NCI-H345 treated with DMSO at 0.1 percent for 48 hours (cell line): ENCODE data around the gene DLX3.
A peak's percentile ranks its signal among the peaks of the same experiment; 100 is the strongest.

Experiments
- DNase-seq: peaks from one replicate; lab custom pipeline; 2025; ENCODE audit not compliant: unreplicated experiment; lab: John Stamatoyannopoulos, UW

The DLX3 gene

DNA sequence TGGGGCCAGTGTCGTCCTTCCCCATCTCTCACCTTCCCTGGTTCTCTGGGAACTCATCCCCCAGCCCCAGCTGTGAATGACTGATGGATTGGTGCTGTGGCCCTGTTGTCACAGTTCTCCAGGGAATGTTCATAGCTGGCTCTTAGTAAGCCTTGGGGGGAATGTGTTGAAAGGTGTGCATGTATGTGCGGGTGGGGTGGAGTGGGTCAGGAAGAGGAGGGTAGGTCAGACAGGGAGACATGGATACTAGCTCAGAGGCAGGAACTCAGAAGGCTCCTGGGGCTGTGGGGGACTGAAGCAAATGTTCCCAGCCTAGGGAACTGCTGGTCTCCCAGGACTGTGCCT is 21.8 kb downstream of the DLX3 start:
- DNase-seq = no peak

DNA sequence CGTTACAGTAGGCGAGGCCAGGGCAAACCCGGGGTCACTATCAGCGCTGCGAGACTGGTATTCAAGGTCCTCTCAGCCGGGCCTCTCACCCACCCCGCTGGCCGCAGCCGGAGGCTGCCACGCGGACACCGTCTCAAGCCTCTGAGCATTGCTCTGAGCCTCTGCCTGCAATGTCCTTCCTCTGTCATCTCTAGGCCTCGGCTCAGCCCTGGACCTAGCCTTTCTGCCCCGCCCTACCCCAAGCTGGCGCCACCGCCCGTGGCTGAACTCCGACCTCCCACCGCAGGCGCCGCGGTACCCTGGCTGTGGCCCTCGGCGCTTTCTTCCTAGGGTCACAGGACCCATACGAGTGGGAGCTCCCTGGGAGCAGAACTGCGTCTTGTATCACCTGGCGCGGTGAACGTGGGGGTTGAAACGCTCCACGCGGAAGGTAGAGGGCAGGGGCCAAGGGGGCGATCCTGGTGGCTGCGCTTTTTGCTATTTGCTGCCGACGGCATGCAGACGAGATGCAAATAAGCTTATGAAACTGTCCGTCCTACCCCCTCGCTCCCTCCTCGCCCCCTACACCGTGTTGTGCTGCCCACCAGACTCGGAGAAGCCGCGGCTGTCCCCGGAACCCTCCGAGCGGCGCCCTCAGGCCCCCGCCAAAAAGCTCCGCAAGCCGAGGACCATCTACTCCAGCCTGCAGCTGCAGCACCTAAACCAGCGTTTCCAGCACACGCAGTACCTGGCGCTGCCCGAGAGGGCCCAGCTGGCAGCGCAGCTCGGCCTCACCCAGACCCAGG is 22.3 kb downstream of the DLX3 start:
- no peak for DNase-seq

DNA sequence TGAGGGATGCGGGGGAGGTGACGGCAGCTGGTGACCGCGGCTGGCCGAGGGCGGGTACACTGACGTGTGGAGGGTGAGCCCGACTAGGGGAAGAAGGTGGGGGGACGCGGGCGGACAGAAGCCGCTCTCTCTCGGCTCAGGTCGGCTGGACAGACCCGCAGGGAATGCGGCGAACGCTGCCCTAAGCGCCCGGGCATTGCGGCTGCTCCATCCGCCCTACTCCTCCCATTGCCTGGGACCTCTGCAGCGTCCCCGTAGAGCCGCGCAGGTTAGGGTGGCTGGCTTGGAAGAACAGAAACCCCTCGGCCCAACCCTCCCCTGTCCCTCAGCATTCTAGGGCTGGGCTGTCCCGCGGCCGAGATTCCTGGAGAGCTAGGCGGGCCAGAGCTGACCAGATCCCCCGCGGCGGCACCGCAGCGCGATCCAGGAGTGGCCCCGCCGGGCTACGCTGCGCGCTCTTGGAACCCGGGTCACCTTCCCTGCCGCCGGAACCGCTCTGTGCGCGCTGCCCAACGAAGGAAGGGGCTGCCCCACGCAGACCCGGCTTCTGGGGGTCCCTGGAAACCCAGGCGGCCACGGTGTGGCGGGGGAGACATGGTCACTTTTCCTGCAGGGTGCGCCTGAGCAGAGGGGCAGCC is 23.1 kb downstream of the DLX3 start:
- DNase-seq = no peak

DNA sequence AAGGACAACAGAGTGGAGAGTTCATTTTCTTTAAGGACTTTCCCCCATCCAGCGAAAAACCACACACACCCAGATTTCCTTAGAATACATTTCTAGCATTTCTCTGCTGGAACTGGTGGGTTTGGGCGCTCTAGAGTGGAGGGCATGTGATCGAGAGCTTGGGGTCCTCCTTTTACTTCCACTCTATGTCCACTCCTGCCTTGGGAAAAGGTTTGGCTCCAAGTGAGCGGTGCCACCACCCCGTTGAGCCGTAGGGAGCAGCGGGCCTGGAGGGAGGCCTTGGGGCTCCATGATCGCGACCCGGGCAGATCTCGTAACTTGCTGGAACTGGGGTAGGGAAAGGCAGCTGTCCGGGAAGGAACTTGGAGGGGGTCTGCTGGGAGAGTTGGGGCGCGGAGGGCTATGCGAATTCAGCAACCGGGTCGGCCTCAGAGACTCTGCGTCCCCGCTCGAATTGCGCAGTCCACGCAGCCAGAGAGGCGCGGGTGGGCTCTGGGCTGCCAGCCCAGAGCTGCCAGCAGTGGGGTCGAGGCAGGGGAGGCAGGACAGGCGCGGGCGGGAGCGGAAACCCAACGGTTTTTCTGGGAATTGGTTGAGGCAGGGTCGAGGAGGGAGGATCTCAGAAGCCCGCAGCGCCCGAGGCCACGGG is 23.7 kb downstream of the DLX3 start:
- DNase-seq = no peak

DNA sequence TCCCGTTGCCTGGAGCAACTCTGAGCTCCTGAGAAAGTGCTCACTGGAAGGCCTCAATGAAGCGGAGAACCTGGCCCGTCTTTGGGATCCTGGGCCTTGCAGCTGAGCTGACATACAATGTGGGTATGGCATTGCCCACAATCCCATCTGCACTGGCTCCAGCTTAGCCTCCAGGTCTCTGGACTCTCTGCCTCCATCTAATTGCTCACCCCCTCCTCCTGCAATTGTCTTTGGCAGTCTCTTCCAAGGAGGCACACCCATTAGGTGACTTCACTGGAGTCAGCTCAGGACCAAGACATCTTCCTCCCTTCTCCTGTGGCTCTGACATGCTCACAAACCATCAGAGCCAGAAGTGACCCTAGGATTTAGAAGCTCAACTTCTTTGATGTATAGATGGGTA is 24.5 kb downstream of the DLX3 start:
- DNase-seq = no peak

DNA sequence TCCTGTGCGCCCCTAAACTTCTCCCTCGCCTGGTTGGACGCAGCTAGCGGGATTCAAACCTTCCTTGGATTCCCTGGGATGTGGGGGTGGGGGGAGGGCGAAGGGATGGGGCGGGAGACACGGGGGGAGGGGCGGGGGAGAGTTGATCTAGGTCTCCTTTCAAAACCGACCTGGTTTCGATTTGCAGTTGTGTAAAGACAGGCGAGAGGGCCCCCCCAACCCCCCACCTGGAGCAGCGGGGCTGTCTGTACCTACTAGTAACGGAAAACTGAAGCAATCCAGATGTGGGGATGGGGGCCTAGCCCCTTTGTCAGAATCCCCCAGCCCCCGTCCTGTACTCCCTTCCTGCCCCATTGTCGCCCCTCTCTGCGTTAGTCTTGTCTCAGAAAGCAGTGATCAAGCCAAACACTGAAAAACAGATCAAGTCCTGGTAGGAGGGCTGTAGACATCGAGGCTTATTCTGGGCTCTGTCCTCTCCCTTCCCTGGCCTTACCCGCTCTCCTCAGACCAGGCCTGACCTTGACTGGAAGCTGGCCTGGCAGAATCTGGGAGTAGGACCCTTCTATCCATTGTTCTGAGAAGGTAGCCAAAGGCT is 25.1 kb downstream of the DLX3 start:
- DNase-seq = no peak

DNA sequence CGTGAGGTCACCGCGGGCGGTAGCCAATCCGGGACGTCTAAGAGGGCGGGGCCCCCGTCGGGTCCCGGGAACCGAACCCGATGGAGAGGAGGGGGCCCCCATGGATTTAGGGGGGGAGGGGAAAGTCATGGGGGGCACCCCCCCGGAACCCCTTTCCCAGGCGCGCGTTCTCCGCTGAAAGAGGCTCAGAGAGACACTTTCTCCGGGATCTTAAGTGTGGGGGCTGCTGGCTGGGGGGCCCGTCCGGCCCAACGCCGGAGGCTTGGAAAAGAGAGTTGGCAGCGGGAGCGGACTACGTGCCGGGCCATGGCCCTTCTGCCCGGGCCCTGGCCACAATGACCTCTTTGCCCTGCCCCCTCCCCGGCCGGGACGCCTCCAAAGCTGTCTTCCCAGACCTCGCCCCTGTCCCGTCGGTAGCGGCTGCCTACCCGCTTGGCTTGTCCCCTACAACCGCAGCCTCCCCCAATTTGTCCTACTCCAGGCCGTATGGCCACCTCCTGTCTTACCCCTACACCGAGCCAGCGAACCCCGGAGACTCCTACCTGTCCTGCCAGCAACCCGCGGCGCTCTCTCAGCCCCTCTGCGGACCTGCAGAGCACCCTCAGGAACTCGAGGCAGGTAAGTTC is 25.8 kb downstream of the DLX3 start, which contains the start of gene DLX4:
Gene DLX4, plus strand, starts transcription at position 57 of the 626 bp plus-strand sequence. Its CDS starts 279 bp downstream, at position 336.
- DNase-seq = no peak

DNA sequence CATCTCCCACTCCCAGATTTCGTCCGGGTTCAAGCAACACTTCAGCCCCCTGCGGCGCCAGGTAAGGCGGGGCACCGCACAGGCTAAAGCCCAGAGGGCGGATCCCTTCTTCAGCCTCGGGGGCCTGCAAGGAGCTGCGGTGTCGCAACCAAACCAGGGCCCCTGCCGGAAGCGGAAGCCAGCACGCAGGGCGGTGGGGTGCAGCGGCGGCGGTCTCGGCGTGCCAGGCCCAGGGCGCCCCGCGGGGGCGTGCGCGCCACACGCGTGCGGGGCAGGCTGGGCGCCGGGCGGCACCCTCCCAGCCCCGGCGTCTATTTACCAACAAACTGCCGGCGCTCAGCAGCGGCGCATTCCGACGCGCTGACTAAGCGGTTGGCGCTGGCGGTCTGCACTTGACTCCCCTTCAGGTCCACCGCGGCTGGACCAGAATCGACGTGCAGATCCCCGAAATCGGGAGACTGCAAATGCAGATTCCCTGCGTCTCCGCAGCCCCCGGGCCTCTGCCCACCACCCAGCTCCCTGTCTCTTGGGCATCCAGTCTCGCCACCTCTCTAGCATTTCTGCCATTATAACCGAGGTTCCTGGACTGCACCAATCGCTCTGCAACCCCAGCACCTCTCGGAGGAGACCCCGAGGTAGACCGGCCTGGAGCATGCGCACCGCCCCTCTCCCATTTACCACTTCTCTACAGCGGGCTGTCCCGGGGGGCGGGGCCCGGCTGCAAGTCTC is 26.5 kb downstream of the DLX3 start:
- DNase-seq = peak; percentile 51

DNA sequence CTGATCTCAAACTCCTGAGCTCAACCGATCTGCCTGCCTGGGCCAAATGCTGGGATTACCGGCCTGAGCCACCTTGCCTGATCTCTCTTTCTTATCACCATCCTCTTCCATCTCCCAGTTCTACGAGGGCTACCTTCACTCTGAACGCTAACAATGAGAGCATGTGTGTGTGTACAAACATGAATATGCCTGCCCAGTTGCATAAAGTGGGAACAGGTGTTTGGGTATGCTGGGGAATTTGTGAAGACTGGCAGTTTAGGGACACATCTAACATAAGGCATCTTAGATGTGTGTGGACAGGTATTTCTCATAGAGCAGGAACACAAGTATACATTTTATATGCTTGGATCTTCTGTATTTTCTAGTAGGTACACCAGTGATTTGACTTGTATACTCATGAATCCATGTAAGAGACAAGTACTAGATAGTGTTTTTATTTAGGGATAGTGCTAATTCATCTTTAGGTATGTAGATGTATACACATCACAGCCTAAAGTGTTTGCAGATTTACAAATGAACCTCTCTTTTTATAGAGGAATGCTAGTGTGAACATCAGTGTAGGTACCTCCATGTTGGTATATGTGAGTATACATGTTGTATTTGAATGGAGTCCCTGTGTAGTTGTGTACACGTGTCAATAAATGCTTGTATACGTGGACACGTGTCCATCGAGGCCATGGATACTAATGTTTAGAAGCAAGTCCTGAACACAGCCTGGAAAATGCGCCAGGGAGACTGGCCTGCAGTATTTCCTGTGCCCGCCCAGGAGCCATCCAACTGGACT is 27.2 kb downstream of the DLX3 start:
- DNase-seq = no peak

DNA sequence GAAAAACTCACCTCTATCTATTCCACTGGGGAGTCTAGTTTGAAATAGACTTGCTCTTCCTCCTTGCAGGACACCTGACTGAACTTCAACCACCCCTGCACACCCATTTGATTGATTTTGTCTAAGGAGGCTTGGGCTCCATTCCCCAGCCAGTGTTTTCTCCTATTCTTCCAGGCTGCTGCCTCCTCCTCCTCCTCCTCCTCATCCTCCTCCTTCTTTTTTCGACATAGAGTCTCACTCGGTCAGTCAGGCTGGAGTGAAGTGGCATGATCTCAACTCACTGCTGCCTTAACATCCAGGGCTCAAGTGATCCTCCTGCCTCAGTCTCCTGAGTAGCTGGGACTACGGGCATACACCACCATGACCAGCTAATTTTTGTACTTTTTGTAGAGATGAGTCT is 27.8 kb downstream of the DLX3 start:
- DNase-seq = no peak

DNA sequence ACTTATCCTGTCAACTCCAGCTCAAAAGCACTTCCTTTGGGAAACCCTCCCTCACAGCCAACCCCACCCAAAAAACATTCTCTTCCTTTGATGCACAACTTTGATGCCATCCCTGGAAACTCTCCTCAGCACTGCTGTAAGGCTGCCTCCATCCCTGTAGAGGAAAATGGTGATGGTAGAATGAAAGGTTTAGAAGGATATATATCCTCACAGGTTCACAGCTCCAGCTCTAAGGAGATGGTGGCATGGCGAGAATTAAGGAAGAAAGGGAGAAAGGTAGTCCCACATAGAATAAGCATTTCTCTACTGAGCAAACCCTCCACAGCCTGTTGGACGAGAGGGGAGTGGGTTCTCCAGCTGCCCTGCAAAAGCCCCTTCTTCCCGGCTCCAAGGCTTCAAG is 28.3 kb downstream of the DLX3 start:
- DNase-seq = no peak

DNA sequence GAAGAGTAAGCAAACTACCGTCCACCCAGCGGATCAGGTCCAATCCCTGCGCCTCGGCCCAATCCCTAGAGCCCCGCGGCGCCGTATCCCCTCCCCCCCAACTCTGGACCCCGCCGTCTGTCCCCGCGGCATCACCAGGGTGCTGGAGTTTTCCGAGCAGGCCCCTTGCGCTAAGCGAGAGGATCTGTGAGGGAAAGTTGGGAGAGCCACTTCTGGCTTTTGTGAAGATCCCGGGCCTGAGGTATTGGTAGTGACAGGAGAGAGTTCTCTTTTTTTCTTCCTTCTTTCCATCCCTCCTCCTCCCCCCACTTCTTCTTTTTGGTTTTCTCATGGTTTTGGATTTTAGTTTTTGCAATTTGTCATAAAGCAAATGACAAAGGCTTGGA is 29.5 kb downstream of the DLX3 start:
- DNase-seq = no peak

DNA sequence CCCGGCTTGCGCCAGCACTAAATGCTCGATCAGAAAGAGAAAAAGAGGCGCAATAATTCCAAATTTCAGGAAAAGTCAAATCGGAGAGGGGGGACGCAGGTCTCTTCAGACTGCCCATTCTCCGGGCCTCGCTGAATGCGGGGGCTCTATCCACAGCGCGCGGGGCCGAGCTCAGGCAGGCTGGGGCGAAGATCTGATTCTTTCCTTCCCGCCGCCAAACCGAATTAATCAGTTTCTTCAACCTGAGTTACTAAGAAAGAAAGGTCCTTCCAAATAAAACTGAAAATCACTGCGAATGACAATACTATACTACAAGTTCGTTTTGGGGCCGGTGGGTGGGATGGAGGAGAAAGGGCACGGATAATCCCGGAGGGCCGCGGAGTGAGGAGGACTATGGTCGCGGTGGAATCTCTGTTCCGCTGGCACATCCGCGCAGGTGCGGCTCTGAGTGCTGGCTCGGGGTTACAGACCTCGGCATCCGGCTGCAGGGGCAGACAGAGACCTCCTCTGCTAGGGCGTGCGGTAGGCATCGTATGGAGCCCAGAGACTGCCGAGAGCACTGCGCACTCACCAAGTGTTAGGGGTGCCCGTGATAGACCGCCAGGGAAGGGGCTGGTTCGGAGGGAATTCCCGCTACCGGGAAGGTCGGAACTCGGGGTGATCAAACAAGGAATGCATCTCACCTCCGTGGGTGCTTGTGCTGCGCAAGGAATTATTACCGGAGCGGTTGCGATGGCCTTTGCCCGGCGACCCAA is 30.1 kb downstream of the DLX3 start:
- no peak for DNase-seq

DNA sequence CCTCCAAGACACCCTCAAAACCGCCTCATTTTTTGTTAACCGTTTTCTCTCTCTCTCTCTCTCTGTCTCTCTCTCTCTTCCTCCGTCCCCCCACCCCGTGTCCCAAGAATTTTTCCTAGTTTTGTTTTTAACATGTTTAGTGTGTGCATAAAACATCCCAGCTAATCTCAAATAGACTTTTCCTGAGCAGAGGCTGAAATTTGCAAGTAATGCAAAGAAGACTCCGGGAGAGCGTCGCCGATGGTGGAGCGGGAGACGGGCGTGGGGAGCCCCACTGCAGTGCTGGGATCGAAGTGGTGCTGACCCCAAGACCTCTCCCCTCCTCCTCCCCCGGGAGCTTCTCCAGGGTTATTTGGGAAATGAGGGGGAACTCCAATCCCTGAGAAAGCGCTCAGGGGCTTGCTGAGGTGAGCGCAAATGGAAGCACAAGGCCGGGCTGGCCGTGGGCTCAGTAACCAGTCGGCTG is 30.7 kb downstream of the DLX3 start:
- no peak for DNase-seq

DNA sequence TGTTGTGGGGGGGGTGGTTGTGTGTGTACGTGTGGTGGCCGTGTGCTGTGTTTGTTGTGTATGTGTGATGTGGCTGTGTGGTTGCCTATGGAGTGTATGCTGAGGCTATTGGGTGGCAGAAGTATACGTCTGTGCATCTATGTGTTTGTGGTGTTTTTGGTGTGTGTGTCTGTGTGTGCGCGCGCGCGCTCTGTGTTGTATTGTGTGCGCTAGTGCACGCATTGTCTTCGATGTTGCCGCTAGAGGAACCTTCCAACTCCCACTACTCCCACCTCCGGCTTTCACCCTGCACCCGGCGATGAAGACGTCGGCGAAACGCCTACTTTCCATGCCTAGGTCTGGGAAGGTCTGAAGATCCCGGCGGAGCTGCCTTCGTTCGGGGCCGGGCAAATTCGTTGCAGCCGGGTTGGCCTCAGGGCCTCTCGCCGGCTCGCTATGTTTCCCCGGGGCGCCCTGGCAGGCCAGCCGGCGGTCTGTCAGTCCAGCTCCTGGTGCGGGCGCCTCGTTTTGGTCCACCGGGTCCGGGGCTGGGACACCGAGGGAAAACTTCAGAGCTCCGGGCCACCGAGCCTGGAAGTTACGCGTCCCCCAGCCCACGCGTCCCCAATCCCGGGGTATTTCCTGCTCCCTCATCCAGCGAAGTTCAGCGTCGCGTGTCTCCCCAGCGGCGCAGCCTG is 31.3 kb downstream of the DLX3 start:
- DNase-seq = no peak

DNA sequence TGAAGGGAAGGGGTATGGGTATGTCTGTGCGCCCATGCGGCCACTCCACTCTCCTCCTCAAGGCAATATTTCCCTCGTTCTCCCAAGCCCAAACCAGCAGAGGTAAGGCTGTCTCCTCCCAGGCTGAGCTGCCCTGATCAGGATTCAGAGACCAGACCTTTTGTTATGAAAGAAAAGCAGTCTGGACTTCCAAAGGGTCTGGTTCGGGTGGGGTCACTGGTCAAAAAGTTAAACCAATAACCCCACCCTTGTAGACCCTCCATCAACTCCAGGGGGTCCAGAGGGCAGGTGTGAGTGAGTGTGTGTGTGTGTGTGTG is 31.8 kb downstream of the DLX3 start:
- DNase-seq = no peak

DNA sequence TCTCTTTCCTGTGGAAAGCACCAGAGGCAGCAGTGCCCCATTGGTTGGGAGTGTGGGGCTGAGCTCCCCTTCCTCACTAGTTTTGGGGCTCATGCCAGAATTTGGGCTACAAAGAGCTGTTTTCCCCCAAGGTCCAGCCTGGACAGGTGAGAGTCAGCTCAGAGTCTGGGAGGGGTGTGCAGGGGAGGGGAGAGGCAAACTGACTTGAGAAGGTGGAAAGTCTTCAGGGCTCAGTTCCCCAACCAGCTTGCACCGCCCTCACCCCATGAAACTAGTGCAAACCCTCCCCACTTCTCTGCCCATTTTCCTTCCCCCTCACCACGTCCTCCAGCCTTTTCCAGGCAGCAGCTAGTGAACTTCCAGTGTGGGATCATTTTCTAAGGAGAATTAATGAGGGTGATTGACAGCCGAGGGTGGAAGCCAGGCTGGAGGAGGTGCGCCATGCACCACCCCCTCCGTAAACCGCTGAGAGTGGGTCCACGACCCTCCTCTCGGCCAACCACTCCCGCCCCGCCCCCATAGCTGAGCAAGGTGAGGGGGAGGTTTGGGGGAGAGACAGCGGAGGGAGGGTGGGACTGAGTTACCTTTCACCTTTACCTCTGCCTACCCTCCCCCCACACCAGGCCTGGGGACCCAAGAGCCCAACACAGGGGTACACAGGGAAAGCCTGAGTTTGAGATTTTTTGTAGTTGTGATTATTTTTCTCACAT is 32.3 kb downstream of the DLX3 start:
- no peak for DNase-seq
